ENCODE measurements around the gene PARP3. TPM values are rescaled to one million over a fixed set of nuclear protein-coding genes. Genes with fewer than 3 reads are reported as not detected.

PARP3 gene
- polyA plus RNA-seq, 2 donors, result 8.2 to 11.8 TPM

DNA sequence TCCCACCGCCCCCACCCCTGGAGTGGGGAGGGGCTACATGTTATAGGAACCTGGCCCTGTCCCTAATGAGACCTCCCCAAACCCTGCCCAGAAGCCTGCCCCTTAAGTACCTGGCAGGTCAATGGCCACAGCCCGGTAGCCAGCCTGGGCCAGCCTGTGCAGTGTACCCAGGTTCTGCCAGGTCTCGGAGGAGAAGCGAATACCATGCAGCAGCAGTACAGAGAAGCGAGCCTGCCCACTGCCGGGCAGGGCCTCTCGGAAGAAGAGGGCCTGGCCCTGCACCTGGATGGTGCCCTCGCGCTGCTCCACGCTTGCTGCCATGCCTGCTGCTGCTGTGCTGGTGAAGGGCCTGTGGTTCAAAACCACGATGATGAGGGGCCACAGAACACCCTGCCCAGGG lies 29.2 kb downstream of the PARP3 start:
- 85 to 88% methylated on average over 11 of the region's 11 CpGs for WGBS, 2 donors
- Histone ChIP-seq H3K27ac (ENCODE audit: low read depth in 2 of 2, low read length in 1 of 2) (no peak overlapping the region), H3K4me3 (ENCODE audit: low read depth in 1 of 2, low read length in 2 of 2) (no peak overlapping the region), H3K4me1 (ENCODE audit: control insufficient read depth in 2 of 2, insufficient read depth in 2 of 2, low read length in 1 of 2) (peaks cover 9 to 23% of the 10 kb centered on the region in 2 donors), H3K27me3 (ENCODE audit: control insufficient read depth in 1 of 2, insufficient read depth in 2 of 2, low read length in 2 of 2) (no peaks in the 10 kb centered on the region), H3K36me3 (ENCODE audit: control insufficient read depth in 2 of 2, insufficient read depth in 2 of 2, low read length in 1 of 2) (no peaks in the 10 kb centered on the region), H3K9me3 (ENCODE audit: control insufficient read depth in 2 of 2, insufficient read depth in 1 of 2, low read depth in 1 of 2, low read length in 1 of 2) (no peaks in the 10 kb centered on the region)

DNA sequence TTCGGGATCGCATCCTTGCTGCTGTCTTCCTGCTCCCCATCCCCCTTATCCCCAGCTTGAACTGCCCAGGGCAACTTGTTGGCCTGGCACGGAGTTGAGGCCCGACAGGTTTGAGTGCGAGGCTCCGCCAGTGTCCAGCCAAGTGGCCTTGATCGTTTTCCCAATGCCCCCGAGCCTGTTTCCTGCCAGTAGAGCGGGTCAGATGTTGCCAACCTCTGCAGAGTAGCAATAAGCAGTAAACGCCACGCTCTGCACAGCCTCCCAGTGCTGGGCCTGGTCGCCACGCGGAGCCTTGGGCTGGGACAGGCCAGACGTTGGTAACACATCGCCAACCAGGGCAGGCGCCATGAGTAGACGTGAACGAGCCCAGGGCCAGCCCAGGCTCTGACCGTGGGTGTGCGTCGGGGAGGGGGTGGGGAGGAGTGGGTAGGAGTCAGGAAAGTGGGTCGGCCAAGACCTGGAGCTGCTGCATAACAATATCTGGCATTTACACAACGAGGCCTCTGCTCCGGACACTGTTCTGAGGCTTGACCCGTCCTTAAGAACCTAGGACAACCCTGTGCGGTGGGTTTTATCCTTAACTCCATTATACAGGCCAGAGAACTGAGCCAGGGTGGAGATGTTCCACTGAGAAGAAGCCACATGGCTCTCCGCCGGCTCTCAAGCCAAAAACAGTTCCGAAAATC lies 32.3 kb downstream of the PARP3 start:
- 9 to 12% methylated on average over 30 of the region's 30 CpGs for WGBS, 2 donors
- Histone ChIP-seq H3K4me1 (ENCODE audit: control insufficient read depth in 2 of 2, insufficient read depth in 2 of 2, low read length in 1 of 2) (peaks cover 4 to 24% of the 10 kb centered on the region in 2 donors), H3K27me3 (ENCODE audit: control insufficient read depth in 1 of 2, insufficient read depth in 2 of 2, low read length in 2 of 2) (no peaks in the 10 kb centered on the region), H3K9me3 (ENCODE audit: control insufficient read depth in 2 of 2, insufficient read depth in 1 of 2, low read depth in 1 of 2, low read length in 1 of 2) (no peaks in the 10 kb centered on the region), H3K36me3 (ENCODE audit: control insufficient read depth in 2 of 2, insufficient read depth in 2 of 2, low read length in 1 of 2) (no peaks in the 10 kb centered on the region), H3K27ac (ENCODE audit: low read depth in 2 of 2, low read length in 1 of 2) (peak overlapping the region; percentile 93 to 96), H3K4me3 (ENCODE audit: low read depth in 1 of 2, low read length in 2 of 2) (peak overlapping the region; percentile 76 to 82)

DNA sequence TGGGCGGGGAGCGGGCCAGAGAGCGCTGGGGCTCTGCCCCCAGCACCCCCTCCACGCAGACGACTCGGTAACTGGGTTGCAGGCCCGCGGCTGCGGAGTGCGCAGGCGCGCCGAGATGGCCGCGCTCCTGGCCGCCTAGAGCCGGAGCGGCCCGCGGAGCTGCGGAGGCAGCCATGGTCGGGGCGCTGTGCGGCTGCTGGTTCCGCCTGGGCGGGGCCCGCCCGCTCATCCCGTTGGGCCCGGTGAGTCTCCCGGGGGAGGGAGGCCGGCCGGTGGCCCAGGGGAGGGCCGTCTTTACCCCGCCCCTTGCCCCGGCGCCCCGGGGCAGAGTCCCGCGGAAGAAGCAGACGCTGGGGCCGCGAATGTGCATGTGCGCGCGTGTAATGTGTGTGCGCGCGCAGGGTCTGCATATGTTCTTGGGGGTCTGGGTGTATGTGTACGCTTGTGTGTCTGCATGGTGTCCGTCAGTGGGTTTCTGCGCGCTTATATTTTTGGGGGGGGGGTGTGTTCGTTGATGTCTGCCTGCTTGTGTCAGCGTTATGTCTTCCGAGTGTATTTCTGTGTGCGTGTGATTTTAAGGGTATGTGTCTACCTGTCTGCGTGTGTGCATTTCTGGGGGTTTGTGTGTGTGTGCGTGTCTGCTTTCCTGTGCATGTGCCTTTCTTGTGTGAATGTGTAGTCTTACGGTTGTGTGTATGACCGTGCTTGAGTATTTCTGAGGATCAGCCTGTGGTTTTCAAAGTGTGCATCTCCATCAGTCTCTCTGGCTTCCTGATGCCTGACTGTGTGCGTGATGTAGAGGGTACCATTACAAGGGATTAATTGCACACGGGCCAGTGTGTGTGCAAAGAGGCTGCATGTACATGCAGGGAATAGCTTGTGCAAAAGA lies 33.0 kb downstream of the PARP3 start, which contains the start of gene ABHD14A:
Gene ABHD14A, plus strand, starts transcription at position 102 of the 889 bp plus-strand sequence. Its CDS starts 72 bp downstream, at position 174.
- H3K4me1 ChIP-seq (ENCODE audit: control insufficient read depth in 2 of 2, insufficient read depth in 2 of 2, low read length in 1 of 2), result peaks cover 4 to 24% of the 10 kb centered on the region in 2 donors
- H3K27me3 ChIP-seq (ENCODE audit: control insufficient read depth in 1 of 2, insufficient read depth in 2 of 2, low read length in 2 of 2), result no peaks in the 10 kb centered on the region
- H3K36me3 ChIP-seq (ENCODE audit: control insufficient read depth in 2 of 2, insufficient read depth in 2 of 2, low read length in 1 of 2), result no peaks in the 10 kb centered on the region
- WGBS, 2 donors, result 0 to 1% methylated on average over 52 to 63 of the region's 63 CpGs
- H3K9me3 ChIP-seq (ENCODE audit: control insufficient read depth in 2 of 2, insufficient read depth in 1 of 2, low read depth in 1 of 2, low read length in 1 of 2), result no peaks in the 10 kb centered on the region
- H3K27ac ChIP-seq (ENCODE audit: low read depth in 2 of 2, low read length in 1 of 2), result peak within 1 kb of the TSS; percentile 93 to 96
- peak within 1 kb of the TSS; percentile 76 to 82 for H3K4me3 ChIP-seq (ENCODE audit: low read depth in 1 of 2, low read length in 2 of 2)

DNA sequence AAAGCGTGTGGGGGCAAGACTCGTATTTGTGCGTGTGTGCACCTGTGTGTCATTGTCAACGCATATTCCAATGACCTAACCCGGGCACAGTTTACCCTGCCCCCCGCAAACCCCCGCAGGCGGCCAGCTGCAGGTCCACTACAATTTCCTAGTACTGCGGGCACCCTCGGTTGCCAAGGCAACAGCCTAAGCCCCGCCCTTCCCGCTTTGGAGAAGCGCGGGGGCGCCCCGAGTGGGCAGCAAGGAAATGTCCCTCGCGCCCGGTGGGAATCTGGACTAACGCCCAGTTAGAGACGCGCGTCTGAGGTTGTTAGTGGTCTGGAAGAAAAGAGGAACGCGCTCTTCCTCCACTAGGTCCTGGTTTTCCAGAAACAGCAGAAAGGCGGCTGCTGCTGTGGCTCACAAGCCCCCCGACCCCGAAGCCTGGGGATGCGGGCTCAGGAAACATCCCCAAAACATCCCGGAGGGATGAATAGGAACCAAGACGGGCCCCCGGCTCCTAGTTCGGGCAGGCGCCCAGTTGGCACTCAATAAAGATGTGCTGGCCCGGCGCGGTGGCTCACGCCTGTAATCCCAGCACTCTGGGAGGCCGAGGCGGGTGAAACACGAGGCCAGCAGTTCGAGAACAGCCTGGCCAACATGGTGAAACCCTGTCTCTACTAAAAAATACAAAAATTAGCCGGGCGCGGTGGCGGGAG lies 33.8 kb downstream of the PARP3 start:
- H3K27ac ChIP-seq (ENCODE audit: low read depth in 2 of 2, low read length in 1 of 2), result peak overlapping the region; percentile 56 to 96
- 37 to 38% methylated on average over 46 of the region's 46 CpGs for WGBS, 2 donors
- peaks cover 0 to 2% of the 10 kb centered on the region in 2 donors for H3K36me3 ChIP-seq (ENCODE audit: control insufficient read depth in 2 of 2, insufficient read depth in 2 of 2, low read length in 1 of 2)
- H3K9me3 ChIP-seq (ENCODE audit: control insufficient read depth in 2 of 2, insufficient read depth in 1 of 2, low read depth in 1 of 2, low read length in 1 of 2), result no peaks in the 10 kb centered on the region
- peaks cover 4 to 24% of the 10 kb centered on the region in 2 donors for H3K4me1 ChIP-seq (ENCODE audit: control insufficient read depth in 2 of 2, insufficient read depth in 2 of 2, low read length in 1 of 2)
- H3K27me3 ChIP-seq (ENCODE audit: control insufficient read depth in 1 of 2, insufficient read depth in 2 of 2, low read length in 2 of 2), result no peaks in the 10 kb centered on the region
- peak overlapping the region in 1 of 2 donors; percentile 82 for H3K4me3 ChIP-seq (ENCODE audit: low read depth in 1 of 2, low read length in 2 of 2)

DNA sequence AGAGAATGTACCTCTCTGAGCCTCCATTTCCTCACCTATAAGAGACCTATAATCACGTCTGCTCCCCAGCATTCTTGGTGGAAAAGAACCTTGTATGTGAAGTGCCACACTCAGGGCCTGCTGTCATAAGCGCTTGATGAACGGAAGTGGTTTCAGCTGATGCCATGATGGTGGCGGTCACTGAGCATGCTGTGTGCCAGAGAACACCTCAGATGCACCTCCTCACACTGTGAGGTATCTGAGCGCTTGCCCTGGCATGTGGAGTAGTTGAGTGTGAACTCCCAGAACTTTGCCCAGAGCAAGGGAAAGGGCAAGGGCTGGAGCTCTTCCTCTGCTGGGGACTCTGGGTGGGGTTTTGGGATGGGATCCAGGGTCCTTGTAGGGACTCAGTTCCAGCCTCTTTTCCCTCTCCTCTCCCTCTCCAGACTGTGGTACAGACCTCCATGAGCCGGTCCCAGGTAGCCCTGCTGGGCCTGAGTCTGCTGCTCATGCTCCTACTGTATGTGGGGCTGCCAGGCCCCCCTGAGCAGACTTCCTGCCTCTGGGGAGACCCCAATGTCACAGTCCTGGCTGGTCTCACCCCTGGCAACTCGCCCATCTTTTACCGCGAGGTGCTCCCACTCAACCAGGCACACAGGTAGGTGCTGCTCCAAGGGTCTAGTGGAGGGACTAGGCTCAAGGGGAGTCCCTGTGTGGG lies 35.4 kb downstream of the PARP3 start:
- no peaks in the 10 kb centered on the region for H3K27me3 ChIP-seq (ENCODE audit: control insufficient read depth in 1 of 2, insufficient read depth in 2 of 2, low read length in 2 of 2)
- WGBS, 2 donors, result 60 to 67% methylated on average over 9 of the region's 9 CpGs

DNA sequence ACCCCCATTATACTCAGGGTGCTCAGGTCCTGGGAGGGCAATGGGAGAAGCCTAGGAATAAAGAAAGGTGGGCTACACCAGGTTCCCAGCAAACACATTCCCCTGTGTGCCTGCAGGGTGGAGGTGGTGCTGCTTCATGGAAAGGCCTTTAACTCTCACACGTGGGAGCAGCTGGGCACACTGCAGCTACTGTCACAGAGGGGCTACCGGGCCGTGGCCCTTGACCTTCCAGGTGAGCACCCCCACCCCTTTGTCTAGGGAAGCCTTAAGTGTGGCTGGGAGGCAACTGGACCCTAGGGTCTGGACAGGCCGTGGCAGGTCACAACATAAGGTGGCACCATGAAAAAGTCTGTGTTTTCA lies 36.0 kb downstream of the PARP3 start:
- H3K27ac ChIP-seq (ENCODE audit: low read depth in 2 of 2, low read length in 1 of 2), result no peak overlapping the region
- WGBS, 2 donors, result 70 to 75% methylated on average over 4 of the region's 4 CpGs
- no peaks in the 10 kb centered on the region for H3K9me3 ChIP-seq (ENCODE audit: control insufficient read depth in 2 of 2, insufficient read depth in 1 of 2, low read depth in 1 of 2, low read length in 1 of 2)
- no peak overlapping the region for H3K4me3 ChIP-seq (ENCODE audit: low read depth in 1 of 2, low read length in 2 of 2)
- no peaks in the 10 kb centered on the region for H3K27me3 ChIP-seq (ENCODE audit: control insufficient read depth in 1 of 2, insufficient read depth in 2 of 2, low read length in 2 of 2)
- H3K4me1 ChIP-seq (ENCODE audit: control insufficient read depth in 2 of 2, insufficient read depth in 2 of 2, low read length in 1 of 2), result peaks cover 10 to 31% of the 10 kb centered on the region in 2 donors
- peaks cover 0 to 2% of the 10 kb centered on the region in 2 donors for H3K36me3 ChIP-seq (ENCODE audit: control insufficient read depth in 2 of 2, insufficient read depth in 2 of 2, low read length in 1 of 2)

More for the DNA sequence above, 35.4 kb downstream of the PARP3 start:
- no peaks in the 10 kb centered on the region for H3K9me3 ChIP-seq (ENCODE audit: control insufficient read depth in 2 of 2, insufficient read depth in 1 of 2, low read depth in 1 of 2, low read length in 1 of 2)
- H3K4me1 ChIP-seq (ENCODE audit: control insufficient read depth in 2 of 2, insufficient read depth in 2 of 2, low read length in 1 of 2), result peaks cover 7 to 27% of the 10 kb centered on the region in 2 donors
- H3K27ac ChIP-seq (ENCODE audit: low read depth in 2 of 2, low read length in 1 of 2), result peak overlapping the region; percentile 20 to 27
- H3K36me3 ChIP-seq (ENCODE audit: control insufficient read depth in 2 of 2, insufficient read depth in 2 of 2, low read length in 1 of 2), result peaks cover 0 to 2% of the 10 kb centered on the region in 2 donors
- H3K4me3 ChIP-seq (ENCODE audit: low read depth in 1 of 2, low read length in 2 of 2), result no peak overlapping the region

DNA sequence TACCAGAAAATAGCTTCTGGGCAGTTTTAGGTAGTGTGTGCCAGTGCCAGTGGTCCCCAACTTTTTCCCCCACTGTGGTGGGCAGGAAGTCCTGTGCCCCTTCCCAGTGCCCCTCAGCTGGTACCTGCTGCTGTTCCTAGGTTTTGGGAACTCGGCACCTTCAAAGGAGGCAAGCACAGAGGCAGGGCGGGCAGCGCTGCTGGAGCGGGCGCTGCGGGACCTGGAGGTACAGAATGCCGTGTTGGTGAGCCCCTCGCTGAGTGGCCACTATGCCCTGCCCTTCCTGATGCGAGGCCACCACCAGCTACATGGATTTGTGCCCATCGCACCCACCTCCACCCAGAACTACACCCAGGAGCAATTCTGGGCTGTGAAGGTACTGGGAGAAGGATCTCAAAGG lies 38.1 kb downstream of the PARP3 start:
- Histone ChIP-seq H3K27ac (ENCODE audit: low read depth in 2 of 2, low read length in 1 of 2) (peak overlapping the region in 1 of 2 donors; percentile 3), H3K4me1 (ENCODE audit: control insufficient read depth in 2 of 2, insufficient read depth in 2 of 2, low read length in 1 of 2) (peaks cover 6 to 28% of the 10 kb centered on the region in 2 donors), H3K9me3 (ENCODE audit: control insufficient read depth in 2 of 2, insufficient read depth in 1 of 2, low read depth in 1 of 2, low read length in 1 of 2) (no peaks in the 10 kb centered on the region), H3K4me3 (ENCODE audit: low read depth in 1 of 2, low read length in 2 of 2) (no peak overlapping the region), H3K36me3 (ENCODE audit: control insufficient read depth in 2 of 2, insufficient read depth in 2 of 2, low read length in 1 of 2) (peaks cover 0 to 2% of the 10 kb centered on the region in 2 donors), H3K27me3 (ENCODE audit: control insufficient read depth in 1 of 2, insufficient read depth in 2 of 2, low read length in 2 of 2) (no peaks in the 10 kb centered on the region)
- 98% methylated on average over 10 of the region's 10 CpGs for WGBS, 2 donors

DNA sequence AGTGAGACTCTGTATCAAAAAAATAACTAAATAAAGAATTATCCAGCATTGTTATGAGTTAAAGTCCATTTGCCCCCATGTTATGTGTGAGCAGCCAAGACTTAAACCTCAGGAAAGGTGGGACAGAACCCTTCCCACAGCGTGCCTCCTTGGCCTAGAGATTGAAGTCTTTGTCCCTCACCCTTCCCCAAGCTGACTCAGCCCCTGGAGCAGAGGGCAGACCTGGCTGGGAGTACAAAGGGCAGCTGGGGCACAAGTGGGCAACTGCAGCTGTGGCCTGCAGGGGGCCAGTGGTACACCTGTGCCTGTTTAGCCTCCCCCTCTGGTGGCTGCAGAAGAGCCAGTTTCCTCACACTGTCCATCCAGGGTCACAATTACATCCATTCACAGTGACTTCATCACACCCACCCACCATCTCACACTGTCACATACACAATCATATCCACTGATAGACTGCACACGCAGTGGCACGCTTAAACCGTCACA lies 40.2 kb downstream of the PARP3 start:
- H3K27ac ChIP-seq (ENCODE audit: low read depth in 2 of 2, low read length in 1 of 2), result peak overlapping the region; percentile 91 to 97
- peak overlapping the region; percentile 52 to 55 for H3K4me3 ChIP-seq (ENCODE audit: low read depth in 1 of 2, low read length in 2 of 2)
- H3K36me3 ChIP-seq (ENCODE audit: control insufficient read depth in 2 of 2, insufficient read depth in 2 of 2, low read length in 1 of 2), result peaks cover 0 to 2% of the 10 kb centered on the region in 2 donors
- no peaks in the 10 kb centered on the region for H3K27me3 ChIP-seq (ENCODE audit: control insufficient read depth in 1 of 2, insufficient read depth in 2 of 2, low read length in 2 of 2)
- H3K4me1 ChIP-seq (ENCODE audit: control insufficient read depth in 2 of 2, insufficient read depth in 2 of 2, low read length in 1 of 2), result peaks cover 6 to 19% of the 10 kb centered on the region in 2 donors
- no peaks in the 10 kb centered on the region for H3K9me3 ChIP-seq (ENCODE audit: control insufficient read depth in 2 of 2, insufficient read depth in 1 of 2, low read depth in 1 of 2, low read length in 1 of 2)
- WGBS, 2 donors, result 8 to 10% methylated on average over 4 of the region's 4 CpGs

All from esophagus (tissue), 2 donors.